GM21515 (cell line): ENCODE measurements around the gene STK40.

ENCODE experiments used
- ATAC-seq: cut with Tn5 transposase; IDR thresholded peaks from one replicate; pipeline ENCODE4 v1.9.1; 2021; ENCODE audit not compliant: unreplicated experiment

STK40 gene

GRCh38 chr1:36385410-36386264, at the start of gene STK40:
Gene STK40, minus strand, starts transcription at chr1:36385924. Its CDS starts 24,592 bp downstream, at chr1:36361332.
- ATAC-seq: peak; percentile 74

- ATAC-seq: no peak
Observed at GRCh38 chr1:36433102-36433501, 47.4 kb upstream of the STK40 start.

GRCh38 chr1:36432616-36433015, 46.9 kb upstream of the STK40 start:
- ATAC-seq: no peak

GRCh38 chr1:36425791-36426190, 40.1 kb upstream of the STK40 start:
- no peak for ATAC-seq

GRCh38 chr1:36421649-36422048, 35.9 kb upstream of the STK40 start:
- no peak for ATAC-seq

GRCh38 chr1:36420836-36421317, 35.2 kb upstream of the STK40 start:
- ATAC-seq: peak; percentile 68

- no peak for ATAC-seq
Observed at GRCh38 chr1:36420409-36420808, 34.7 kb upstream of the STK40 start.

GRCh38 chr1:36419569-36419968, 33.8 kb upstream of the STK40 start:
- ATAC-seq: no peak

GRCh38 chr1:36419140-36419539, 33.4 kb upstream of the STK40 start:
- ATAC-seq: no peak

- ATAC-seq: no peak
Observed at GRCh38 chr1:36417931-36418330, 32.2 kb upstream of the STK40 start.

- no peak for ATAC-seq
Observed at GRCh38 chr1:36415661-36416326, 30.1 kb upstream of the STK40 start.

- no peak for ATAC-seq
Observed at GRCh38 chr1:36414384-36414783, 28.7 kb upstream of the STK40 start.

- no peak for ATAC-seq
Observed at GRCh38 chr1:36411674-36412648, 26.2 kb upstream of the STK40 start.

- ATAC-seq: no peak
Observed at GRCh38 chr1:36408479-36408878, 22.8 kb upstream of the STK40 start.

GRCh38 chr1:36406440-36406839, 20.7 kb upstream of the STK40 start:
- no peak for ATAC-seq

- no peak for ATAC-seq
Observed at GRCh38 chr1:36402504-36402890, 16.8 kb upstream of the STK40 start.

GRCh38 chr1:36401602-36402503, 16.1 kb upstream of the STK40 start:
- ATAC-seq: no peak

GRCh38 chr1:36400825-36401601, 15.3 kb upstream of the STK40 start:
- peak; percentile 45 for ATAC-seq

- no peak for ATAC-seq
Observed at GRCh38 chr1:36400514-36400824, 14.7 kb upstream of the STK40 start.
